HuH-7 (cell line): Measurements from ENCODE around the gene SEBOX.

ENCODE experiments used
- DNase-seq: peaks from one replicate; pipeline ENCODE4 v3.0.0; 2011; ENCODE audit warnings: low spot score

Gene SEBOX

DNA sequence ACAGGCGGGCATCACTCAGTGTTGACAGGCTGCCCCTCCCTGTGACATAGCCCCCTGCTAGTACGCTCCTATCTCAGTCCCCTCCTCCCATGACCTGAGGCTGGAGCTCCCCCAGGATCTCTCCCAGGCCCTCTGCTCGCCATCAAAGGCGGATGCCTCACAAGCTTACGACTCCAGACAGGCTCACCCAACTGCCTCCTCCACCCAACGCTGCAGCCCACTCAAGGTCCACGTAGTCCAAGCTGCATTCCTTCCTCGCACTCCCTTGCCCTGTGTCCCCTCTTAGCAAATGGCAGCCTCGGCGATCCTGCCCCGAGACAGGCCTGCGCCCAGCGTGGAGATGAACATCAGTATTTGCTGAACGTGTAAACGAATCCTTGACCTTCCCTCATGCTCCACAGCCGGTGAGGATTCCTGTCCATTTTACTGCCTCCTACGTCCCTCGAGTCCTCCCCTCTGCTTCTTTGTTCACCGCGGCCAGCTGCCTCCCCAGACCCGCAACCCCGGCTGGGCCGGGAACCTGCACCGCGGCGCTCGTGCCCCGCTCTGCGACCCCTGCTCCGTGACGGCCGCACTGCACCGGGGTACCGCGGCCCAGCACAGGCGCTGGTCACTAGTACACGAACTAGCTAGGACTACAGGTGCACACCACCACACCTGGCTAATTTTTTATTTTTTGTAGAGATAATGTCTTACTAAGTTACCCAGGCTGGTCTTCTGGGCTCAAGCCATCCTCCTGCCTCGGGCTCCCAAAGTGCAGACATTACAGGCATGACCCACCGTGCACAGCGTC is 46.8 kb downstream of the SEBOX start:
- DNase-seq = peak; percentile 32

- DNase-seq = no peak
Measured at GRCh38 chr17:28317099-28317965, 47.7 kb downstream of the SEBOX start.

GRCh38 chr17:28315846-28316705 is 48.9 kb downstream of the SEBOX start:
- DNase-seq = no peak

DNA sequence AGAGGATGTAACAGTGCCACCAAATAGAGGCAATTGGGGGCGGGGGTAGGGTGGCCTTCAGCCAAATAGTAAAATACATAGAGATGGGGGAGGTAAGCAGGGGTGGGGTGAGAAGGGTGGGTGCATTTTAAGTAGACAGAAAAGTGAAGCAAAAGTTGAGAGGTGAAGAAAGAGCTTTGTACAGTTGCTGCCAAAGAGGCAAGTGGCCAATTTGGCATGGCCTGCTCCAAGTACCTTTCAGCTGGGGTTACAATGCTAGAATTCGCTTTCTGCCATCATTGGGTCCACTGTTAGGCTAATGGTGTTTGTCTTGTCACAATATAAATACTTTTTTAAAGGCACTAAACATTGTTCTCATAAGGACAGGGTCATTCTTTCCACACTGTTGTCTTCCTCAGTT is 51.2 kb downstream of the SEBOX start:
- no peak for DNase-seq
